B cell (primary cell): Measurements from ENCODE around the gene GPR52. TPM values are rescaled to one million over a fixed set of nuclear protein-coding genes. Genes with fewer than 3 reads are reported as not detected.

Source experiments
- ATAC-seq: fragments of 200-7000 bp; cut with Tn5 transposase; one replicate; pipeline ENCODE4 v1.10.0; 2021; ENCODE audit warnings: low read depth, mild to moderate bottlenecking, moderate number of reproducible peaks, moderate library complexity
- CTCF ChIA-PET: fragments of 350-600 bp; sonication (Branson Sonifier 250); formaldehyde crosslinking; loops from one replicate; lab custom pipeline; 2021; ENCODE audit warnings: antibody characterized with exemption, inconsistent platforms; lab: Charles Lee
- POLR2A ChIA-PET: fragments of 350-600 bp; sonication (Branson Sonifier 250); formaldehyde crosslinking; loops from one replicate; lab custom pipeline; 2021; ENCODE audit warnings: antibody characterized with exemption; lab: Charles Lee
- DNase-seq: peaks from one replicate; pipeline ENCODE4 v3.0.0; 2013
- H2AFZ ChIP-seq: 2 replicates; pipeline ENCODE4 v1.6.1; 2012; ENCODE audit warnings: mild to moderate bottlenecking, low read depth, low read length; ENCODE audit not compliant: insufficient read depth, poor library complexity, severe bottlenecking
- H3K27ac ChIP-seq, 2 donors: 1 replicate in 1 of 2; 2 replicates in 1 of 2; pipeline ENCODE4 v1.5.1; 2012 to 2013; ENCODE audit warnings: low read length in 2 of 2, mild to moderate bottlenecking in 2 of 2, moderate library complexity in 1 of 2
- H3K27me3 ChIP-seq, 4 experiments: fragments of 200-600 bp in 1 of 4; sonication (generic) in 1 of 4; replicated peaks in 1 of 4; 1 replicate in 2 of 4; 2 replicates in 2 of 4; pipeline versions ENCODE4 v1.6.1 to v1.7.0; 2013 to 2016; ENCODE audit warnings: low read length in 3 of 4, mild to moderate bottlenecking in 2 of 4, mixed read lengths in 1 of 4, moderate library complexity in 1 of 4; ENCODE audit not compliant: insufficient read depth in 4 of 4, control insufficient read depth in 3 of 4; ENCODE audit errors: control extremely low read depth in 1 of 4
- H3K36me3 ChIP-seq, 2 experiments: replicated peaks in 1 of 2; 1 replicate in 1 of 2; 2 replicates in 1 of 2; pipeline versions ENCODE4 v1.6.1 to v1.7.1; 2013; ENCODE audit warnings: low read length in 1 of 2; ENCODE audit not compliant: insufficient read depth in 2 of 2, control insufficient read depth in 1 of 2; ENCODE audit errors: control extremely low read depth in 1 of 2, extremely low read depth in 1 of 2
- H3K4me1 ChIP-seq, 2 donors: fragments of 200-600 bp in 1 of 2; sonication (generic) in 1 of 2; 1 replicate in 1 of 2; 2 replicates in 1 of 2; pipeline versions ENCODE4 v1.5.1 to v1.6.1; 2013 to 2017; ENCODE audit warnings: low read length in 2 of 2; ENCODE audit not compliant: control insufficient read depth in 2 of 2, insufficient read depth in 2 of 2
- H3K4me2 ChIP-seq: replicated peaks from 2 replicates; pipeline ENCODE3; 2012; ENCODE audit warnings: mild to moderate bottlenecking, low read depth, low read length; ENCODE audit not compliant: poor library complexity, severe bottlenecking
- H3K4me3 ChIP-seq, 5 experiments: fragments of 200-600 bp in 1 of 5; sonication (generic) in 1 of 5; 1 replicate in 3 of 5; 2 replicates in 2 of 5; pipeline versions ENCODE4 v1.5.1 to v1.7.0; 2011 to 2016; ENCODE audit warnings: low read length in 4 of 5, mild to moderate bottlenecking in 4 of 5, low read depth in 2 of 5, control low read depth in 1 of 5, moderate library complexity in 1 of 5; ENCODE audit not compliant: insufficient read depth in 1 of 5; ENCODE audit errors: control extremely low read depth in 1 of 5, extremely low read depth in 1 of 5
- H3K79me2 ChIP-seq: fragments of 200-600 bp; sonication (generic); one replicate; pipeline ENCODE4 v1.6.0; 2016; ENCODE audit warnings: low read length; ENCODE audit not compliant: control insufficient read depth, insufficient read depth
- H3K9ac ChIP-seq: fragments of 200-600 bp; sonication (generic); 2 replicates; pipeline ENCODE4 v1.6.1; 2017; ENCODE audit warnings: mild to moderate bottlenecking, low read length, moderate library complexity
- H3K9me3 ChIP-seq, 3 donors: one replicate each; pipeline versions ENCODE4 v1.6.1 to v1.7.1; 2013; ENCODE audit warnings: low read length in 2 of 3; ENCODE audit not compliant: control insufficient read depth in 2 of 3, insufficient read depth in 1 of 3; ENCODE audit errors: control extremely low read depth in 1 of 3
- H4K20me1 ChIP-seq: 2 replicates; pipeline ENCODE4 v1.6.0; 2012; ENCODE audit warnings: mild to moderate bottlenecking, low read length; ENCODE audit not compliant: insufficient read depth, control insufficient read depth, poor library complexity, severe bottlenecking
- H3K27ac Mint-ChIP-seq: one replicate; pipeline ENCODE4 v1.8.0; 2021; ENCODE audit warnings: mixed read lengths
- H3K27me3 Mint-ChIP-seq: one replicate; pipeline ENCODE4 v1.8.0; 2021; ENCODE audit warnings: mixed read lengths
- H3K4me1 Mint-ChIP-seq: one replicate; pipeline ENCODE4 v1.8.0; 2021; ENCODE audit warnings: mixed read lengths
- H3K4me3 Mint-ChIP-seq: one replicate; pipeline ENCODE4 v1.8.0; 2021; ENCODE audit warnings: mixed read lengths
- H3K9me3 Mint-ChIP-seq: one replicate; pipeline ENCODE4 v1.8.0; 2022; ENCODE audit warnings: mixed read lengths; ENCODE audit not compliant: insufficient read depth
- CTCF ChIP-seq: fragments of 200-600 bp; IDR thresholded peaks from one replicate; pipeline ENCODE4 v1.8.0; 2022; ENCODE audit warnings: antibody characterized with exemption, mild to moderate bottlenecking
- EZH2 ChIP-seq: IDR thresholded peaks from 2 replicates; pipeline ENCODE4 v1.6.1; 2012; ENCODE audit warnings: borderline replicate concordance, low read depth, mild to moderate bottlenecking, moderate library complexity, low read length; ENCODE audit not compliant: insufficient read depth, poor library complexity, severe bottlenecking
- WGBS: methylation state at CpG from one replicate; pipeline ENCODE4 v1.1.5; 2013; ENCODE audit warnings: missing lambda C conversion rate; ENCODE audit not compliant: insufficient coverage; 5-methylcytosine and 5-hydroxymethylcytosine counted together
- intact Hi-C: fragments of 100-400 bp; cut with micrococcal nuclease; formaldehyde crosslinking; loops from one replicate; pipeline ENCODE4 v1.10.0; 2022
- polyA plus RNA-seq: library from polyadenylated mRNA; depleted of rRNA; stranded (reverse); fragments of >200 nt; gene quantifications from 2 replicates; pipeline ENCODE4 v1.2.3, GENCODE V29; 2012
- total RNA-seq, 2 donors: library from RNA; stranded (reverse); fragments of 120-200 nt in 1 of 2; gene quantifications; 1 replicate in 1 of 2; 2 replicates in 1 of 2; pipeline versions ENCODE4 v1.2.3 to v1.2.4, GENCODE V29; 2013 to 2022

GPR52 gene
- total and polyA plus RNA-seq, 2 donors (not counting 1 experiment from before 2014, with no cell fraction given): 0.57 to 12.1 TPM

GRCh38 chr1:174491606-174492005 is 43.8 kb downstream of the GPR52 start:
- Histone ChIP-seq H3K27ac (no peak overlapping the region), H3K36me3 (peaks cover 4 to 5% of the 10 kb centered on the region in 2 experiments), H3K4me3 (no peak overlapping the region), H2AFZ (no peak overlapping the region), H3K4me1 (no peaks in the 10 kb centered on the region), H3K9ac (no peak overlapping the region), H3K27me3 (no peaks in the 10 kb centered on the region), H3K79me2 (no peaks in the 10 kb centered on the region), H3K4me2 (no peak overlapping the region), H4K20me1 (peaks cover 7% of the 10 kb centered on the region), H3K9me3 (peaks cover 0 to under 1% (median 0%) of the 10 kb centered on the region in 3 donors)
- ChIA-PET CTCF (no interaction called here), POLR2A (no interaction called here)
- 100% methylated on average over 1 of the region's 2 CpGs for WGBS
- peaks cover 10% of the 10 kb centered on the region for H3K4me1 Mint-ChIP-seq
- ATAC-seq (no peak), DNase-seq (no peak)
- no peaks in the 10 kb centered on the region for H3K27me3 Mint-ChIP-seq
- intact Hi-C loops: no loop called here
- no peak overlapping the region for H3K27ac Mint-ChIP-seq
- TF ChIP-seq EZH2 (no peak), CTCF (no peak)
- H3K9me3 Mint-ChIP-seq: peaks cover 4% of the 10 kb centered on the region
- H3K4me3 Mint-ChIP-seq: no peak overlapping the region

- Mint-ChIP-seq H3K9me3 (no peaks in the 10 kb centered on the region), H3K27ac (no peak overlapping the region)
- POLR2A ChIA-PET: no interaction called here
These were observed 49.7 kb downstream of the GPR52 start for GRCh38 chr1:174497478-174497877.

More at GRCh38 chr1:174497478-174497877, 49.7 kb downstream of the GPR52 start:
- Mint-ChIP-seq H3K27me3 (no peaks in the 10 kb centered on the region), H3K4me3 (no peak overlapping the region), H3K4me1 (peaks cover 14% of the 10 kb centered on the region)
- Histone ChIP-seq H3K79me2 (no peaks in the 10 kb centered on the region), H4K20me1 (no peaks in the 10 kb centered on the region), H3K4me2 (no peak overlapping the region), H3K4me3 (no peak overlapping the region), H3K27me3 (no peaks in the 10 kb centered on the region), H3K9ac (no peak overlapping the region), H3K4me1 (no peaks in the 10 kb centered on the region), H3K9me3 (no peaks in the 10 kb centered on the region), H3K27ac (no peak overlapping the region), H3K36me3 (peaks cover 0 to 4% of the 10 kb centered on the region in 2 experiments), H2AFZ (no peak overlapping the region)
- DNase-seq (no peak), ATAC-seq (no peak)
- CTCF ChIA-PET: no interaction called here
- no peak for TF ChIP-seq EZH2
- TF ChIP-seq CTCF: no peak
- intact Hi-C loops: no loop called here
